Left kidney (tissue), 2 donors: ENCODE results near the gene PSMC3. TPM values are rescaled to one million over a fixed set of nuclear protein-coding genes. Genes with fewer than 3 reads are reported as not detected.
A peak's percentile ranks its signal among the peaks of the same experiment; 100 is the strongest.

Experiments used
- DNase-seq: peaks from one replicate; pipeline ENCODE4 v3.0.0-alpha.2; 2013
- polyA plus RNA-seq: library from polyadenylated mRNA; unstranded; fragments of 120-200 nt; gene quantifications from one replicate; pipeline ENCODE4 v1.2.1, GENCODE V29; 2013; ENCODE audit not compliant: insufficient read length

The PSMC3 gene
- polyA plus RNA-seq, 1 donor = 164 TPM

DNA sequence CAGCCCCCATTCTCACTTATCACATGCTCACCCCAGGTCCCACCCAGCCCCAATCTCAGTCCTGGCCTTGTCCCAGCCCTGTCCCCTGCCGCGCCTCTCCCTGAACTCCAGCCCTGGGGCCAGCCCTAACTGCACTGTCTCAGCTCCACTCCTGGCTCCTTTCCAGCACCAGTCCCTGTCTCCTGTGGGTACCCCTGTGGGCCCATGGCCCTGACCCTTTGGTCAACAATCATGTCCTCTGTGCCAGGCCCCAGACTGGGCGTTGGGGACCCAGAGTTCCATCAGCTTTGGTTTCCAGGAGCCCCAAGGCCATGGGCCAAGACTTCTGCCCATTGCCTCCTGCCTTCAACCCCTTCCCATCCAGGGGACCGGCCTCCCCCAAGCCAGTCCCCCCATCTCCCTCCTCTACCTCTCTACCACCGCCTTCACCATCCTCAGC is 48.6 kb downstream of the PSMC3 start:
- no peak for DNase-seq

DNA sequence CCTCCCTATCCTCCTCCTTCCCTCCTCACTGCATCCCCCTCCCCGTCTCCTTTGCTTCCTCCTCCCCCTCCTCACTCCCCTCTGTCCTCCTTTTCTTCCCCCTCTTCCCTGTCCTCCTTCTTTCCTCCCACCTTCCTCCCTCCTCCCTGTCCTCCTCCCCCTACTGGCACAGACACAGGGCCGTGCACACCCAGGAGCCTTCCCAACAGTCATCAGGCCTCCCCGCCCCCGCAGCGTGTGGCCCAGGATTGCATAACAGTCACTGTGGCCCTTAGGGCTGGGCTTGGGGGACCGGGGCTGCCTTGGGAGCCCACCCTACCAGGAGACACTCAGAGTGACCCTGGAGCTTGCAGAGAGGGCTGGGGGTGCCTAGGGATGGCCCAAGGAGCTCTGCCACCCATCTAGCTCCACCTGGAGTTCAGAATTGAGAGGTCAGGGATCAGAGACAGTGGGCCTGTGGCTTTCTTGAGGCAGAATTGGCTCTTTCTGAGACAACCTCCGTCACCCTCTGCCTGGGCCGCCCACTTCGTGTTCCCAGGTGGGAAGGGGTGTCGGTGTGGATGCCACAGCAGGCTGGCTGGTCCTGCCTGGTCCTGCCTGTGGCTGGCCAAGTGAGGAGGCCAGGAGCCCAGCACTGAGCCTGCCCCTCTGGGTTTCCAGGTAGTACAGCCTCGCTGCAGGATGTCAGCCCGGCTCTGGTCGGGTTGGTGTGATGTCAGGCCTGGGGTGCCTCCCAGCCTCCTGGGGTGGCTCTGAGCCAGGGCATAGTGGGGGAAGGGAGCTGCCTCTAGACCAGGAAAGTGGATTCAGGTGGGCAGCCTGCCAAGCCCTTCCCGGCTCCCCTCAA is 49.5 kb downstream of the PSMC3 start:
- no peak for DNase-seq

DNA sequence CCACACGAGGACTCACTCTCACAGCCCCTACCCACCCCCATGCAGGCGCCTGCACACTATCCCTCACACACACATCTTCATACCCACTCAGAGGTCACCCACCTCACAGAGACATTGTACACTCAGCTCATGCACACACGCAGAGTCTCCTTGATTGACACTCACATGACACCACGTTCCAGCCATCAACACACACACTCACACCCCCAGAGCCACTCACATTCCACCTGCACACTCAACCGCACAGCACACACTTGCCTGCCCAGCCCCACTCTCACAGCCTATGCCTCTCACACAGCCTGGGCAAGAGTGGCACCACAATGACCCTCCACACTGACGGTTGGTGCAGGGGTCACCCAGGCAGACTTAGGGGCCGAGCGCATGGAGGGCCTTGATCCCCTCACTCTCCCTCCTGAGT is 50.1 kb downstream of the PSMC3 start:
- no peak for DNase-seq

DNA sequence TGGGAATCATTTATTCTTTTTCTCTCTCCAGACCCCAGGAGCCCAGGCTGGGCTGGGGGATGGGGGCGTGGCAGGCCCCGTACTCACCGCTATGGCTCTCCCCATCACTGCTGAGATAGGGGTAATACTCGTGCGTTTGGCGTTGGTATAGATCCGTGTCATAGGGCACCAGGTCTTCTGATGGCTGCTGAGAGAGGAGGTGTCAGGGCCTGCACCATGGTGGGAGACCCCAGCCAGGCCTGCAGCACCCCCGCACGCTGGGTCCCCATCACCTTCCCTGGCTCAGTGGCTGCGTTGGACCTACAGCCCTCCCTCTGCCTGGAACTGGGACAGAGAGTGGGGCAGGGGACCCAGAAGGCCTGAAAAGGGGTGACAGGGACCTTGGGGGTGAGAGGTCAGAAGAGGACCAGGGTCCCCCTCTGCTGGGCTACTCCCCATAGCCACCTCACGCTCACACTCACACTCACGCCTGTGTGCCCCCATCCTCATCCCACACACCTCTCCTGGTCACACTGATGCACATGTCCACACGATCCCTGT is 50.6 kb downstream of the PSMC3 start:
- no peak for DNase-seq

DNA sequence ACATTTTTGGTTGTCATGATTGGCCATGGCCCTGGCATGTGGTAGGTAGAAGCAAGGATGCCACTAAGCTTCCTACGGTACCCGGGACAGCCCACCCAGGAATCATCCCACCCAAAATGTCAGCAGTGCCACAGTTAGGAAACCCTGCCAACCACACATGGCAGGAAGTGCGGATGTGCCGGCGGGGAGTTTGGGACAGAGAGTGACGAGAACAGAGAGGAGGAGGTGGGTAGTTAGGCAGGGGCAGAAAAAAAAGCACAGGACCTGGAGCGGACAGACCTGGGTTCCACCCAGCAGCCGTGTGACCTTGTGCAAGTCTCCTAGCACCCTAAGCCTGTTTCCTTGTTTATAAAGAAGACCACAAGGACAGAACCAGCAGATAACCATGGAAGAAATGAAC is 51.2 kb downstream of the PSMC3 start:
- no peak for DNase-seq

DNA sequence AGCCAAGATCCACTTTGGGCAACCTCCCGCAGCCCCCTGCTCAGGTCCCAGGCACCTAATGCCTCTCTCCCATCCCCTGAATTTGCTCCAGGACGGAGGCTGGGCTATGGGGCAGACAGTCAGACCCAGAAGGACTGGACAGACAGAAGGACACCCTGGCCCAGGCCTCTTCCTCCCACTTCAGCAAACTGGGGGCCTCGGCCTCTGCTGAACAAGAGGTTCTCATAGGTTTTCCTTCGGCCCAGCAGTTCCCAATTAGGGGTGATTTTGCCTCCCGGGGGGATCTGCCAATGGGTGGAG is 51.6 kb downstream of the PSMC3 start:
- DNase-seq = no peak

DNA sequence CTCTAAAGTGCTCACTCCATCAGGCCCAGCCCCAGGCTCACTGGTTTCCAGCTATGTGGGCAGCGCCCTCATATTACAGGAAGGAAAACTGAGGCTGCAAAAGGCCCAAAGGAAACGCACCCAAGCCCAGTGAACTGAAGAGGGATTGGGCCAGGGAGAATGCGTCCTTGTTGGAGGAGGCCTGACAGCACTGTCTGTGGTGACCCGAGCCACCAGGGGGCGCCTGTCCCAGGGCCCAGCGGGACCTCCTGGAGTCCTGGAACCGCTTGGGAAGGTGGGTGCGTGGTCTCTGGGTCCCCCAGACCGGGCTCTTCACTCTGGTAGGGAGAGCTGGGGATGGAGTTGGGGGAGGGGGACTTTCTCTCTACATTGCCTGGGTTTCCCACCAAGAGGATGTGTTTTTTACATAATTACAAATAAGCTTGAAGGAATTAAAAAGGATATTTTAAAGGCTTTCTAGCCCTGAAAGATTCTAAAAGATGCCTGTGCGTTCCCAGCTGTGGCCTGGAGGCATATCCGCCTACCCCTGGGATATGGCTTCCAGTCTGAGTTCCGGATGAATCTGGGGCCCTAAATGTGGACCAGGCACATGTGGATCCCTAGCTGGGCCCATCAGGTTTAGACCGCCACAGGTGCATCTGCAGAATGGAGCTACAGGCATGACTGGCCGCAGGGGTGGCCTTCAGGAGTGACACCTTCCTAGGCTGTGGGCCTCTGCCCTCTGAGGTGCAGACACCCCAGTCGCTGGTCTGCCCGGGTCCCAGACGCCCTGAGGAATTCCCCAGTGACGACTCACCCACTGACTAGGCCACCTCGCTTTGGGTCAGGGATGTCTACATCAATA is 52.1 kb downstream of the PSMC3 start:
- DNase-seq = peak; percentile 61

DNA sequence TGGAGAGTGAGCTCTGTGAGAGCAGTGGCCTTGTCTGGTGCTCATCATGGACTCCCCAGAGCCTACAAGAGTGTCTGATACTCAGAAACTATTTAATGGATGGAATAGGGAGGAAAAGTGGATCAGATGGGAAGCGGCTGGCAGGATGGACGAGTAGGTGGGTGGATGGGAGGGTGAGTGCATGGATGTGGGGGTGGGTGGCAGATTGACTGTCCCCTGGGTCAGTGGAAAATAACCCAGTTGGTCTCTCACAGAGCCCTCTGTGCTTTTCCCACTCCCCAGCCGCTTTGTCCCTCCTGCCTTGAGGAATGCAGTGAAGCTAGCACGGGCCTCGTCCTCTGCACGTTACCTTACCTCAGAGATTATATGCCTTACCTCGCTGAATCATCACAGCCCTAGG is 53.8 kb downstream of the PSMC3 start:
- no peak for DNase-seq

DNA sequence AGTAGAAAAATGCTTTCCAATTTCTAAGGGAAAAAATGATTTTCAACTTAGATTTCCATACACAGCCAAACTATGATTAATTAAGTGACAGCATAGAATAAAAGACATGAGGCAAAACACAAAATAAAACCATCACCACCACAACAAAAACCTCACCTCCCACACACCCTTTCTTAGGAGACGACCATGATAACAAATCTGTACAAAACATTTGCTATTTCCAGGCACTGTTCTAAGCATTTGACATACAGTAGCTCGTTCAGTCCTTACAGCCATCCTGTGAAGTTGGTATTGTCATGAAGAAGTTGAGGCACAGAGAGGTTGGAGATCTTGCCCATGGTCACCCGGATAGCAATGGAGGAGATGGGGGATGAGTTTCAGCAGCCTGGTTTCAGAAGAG is 56.6 kb downstream of the PSMC3 start:
- no peak for DNase-seq

Other genes with a start within 250 kb of the PSMC3 start
- gene ARFGAP2, start 249.6 kb downstream of the PSMC3 start, polyA plus RNA-seq = 93.8 TPM
- gene PACSIN3, start 240.0 kb downstream of the PSMC3 start, polyA plus RNA-seq = 27.6 TPM
- gene DDB2, start 211.5 kb downstream of the PSMC3 start, polyA plus RNA-seq = 28.1 TPM
- gene ACP2, start 177.6 kb downstream of the PSMC3 start, polyA plus RNA-seq = 57.7 TPM
- gene NR1H3, start 168.4 kb downstream of the PSMC3 start, polyA plus RNA-seq = 43.0 TPM
- 53.9 TPM for gene MADD, start 156.3 kb downstream of the PSMC3 start, polyA plus RNA-seq
- 0.13 TPM for gene MYBPC3, start 73.7 kb downstream of the PSMC3 start, polyA plus RNA-seq
- 3.4 TPM for gene SPI1, start 47.9 kb downstream of the PSMC3 start, polyA plus RNA-seq
- gene SLC39A13, start 17.8 kb downstream of the PSMC3 start, polyA plus RNA-seq = 39.5 TPM
- gene RAPSN, start 22.7 kb upstream of the PSMC3 start, polyA plus RNA-seq = not detected
- 136 TPM for gene CELF1, start 126.7 kb upstream of the PSMC3 start, polyA plus RNA-seq
- gene PTPMT1, start 139.2 kb upstream of the PSMC3 start, polyA plus RNA-seq = 44.1 TPM
- 27.2 TPM for gene KBTBD4, start 152.5 kb upstream of the PSMC3 start, polyA plus RNA-seq
- gene NDUFS3, start 152.6 kb upstream of the PSMC3 start, polyA plus RNA-seq = 148 TPM
- gene FAM180B, start 160.2 kb upstream of the PSMC3 start, polyA plus RNA-seq = 0.33 TPM
- gene C1QTNF4, start 168.0 kb upstream of the PSMC3 start, polyA plus RNA-seq = 5.8 TPM
- 129 TPM for gene MTCH2, start 216.1 kb upstream of the PSMC3 start, polyA plus RNA-seq